T-helper 1 cell (primary cell): ENCODE results near the gene CALY.
A peak's percentile ranks its signal among the peaks of the same experiment; 100 is the strongest.
"Not testable (repeated sequence)": the region's sequence is repeated elsewhere in the genome, so short reads cannot be mapped to it uniquely, and the experiment has no call there.

Experiments used
- DNase-seq, 5 donors: peaks; one replicate each; pipeline ENCODE4 v3.0.0-alpha.2; 2012 to 2020

CALY gene

DNA sequence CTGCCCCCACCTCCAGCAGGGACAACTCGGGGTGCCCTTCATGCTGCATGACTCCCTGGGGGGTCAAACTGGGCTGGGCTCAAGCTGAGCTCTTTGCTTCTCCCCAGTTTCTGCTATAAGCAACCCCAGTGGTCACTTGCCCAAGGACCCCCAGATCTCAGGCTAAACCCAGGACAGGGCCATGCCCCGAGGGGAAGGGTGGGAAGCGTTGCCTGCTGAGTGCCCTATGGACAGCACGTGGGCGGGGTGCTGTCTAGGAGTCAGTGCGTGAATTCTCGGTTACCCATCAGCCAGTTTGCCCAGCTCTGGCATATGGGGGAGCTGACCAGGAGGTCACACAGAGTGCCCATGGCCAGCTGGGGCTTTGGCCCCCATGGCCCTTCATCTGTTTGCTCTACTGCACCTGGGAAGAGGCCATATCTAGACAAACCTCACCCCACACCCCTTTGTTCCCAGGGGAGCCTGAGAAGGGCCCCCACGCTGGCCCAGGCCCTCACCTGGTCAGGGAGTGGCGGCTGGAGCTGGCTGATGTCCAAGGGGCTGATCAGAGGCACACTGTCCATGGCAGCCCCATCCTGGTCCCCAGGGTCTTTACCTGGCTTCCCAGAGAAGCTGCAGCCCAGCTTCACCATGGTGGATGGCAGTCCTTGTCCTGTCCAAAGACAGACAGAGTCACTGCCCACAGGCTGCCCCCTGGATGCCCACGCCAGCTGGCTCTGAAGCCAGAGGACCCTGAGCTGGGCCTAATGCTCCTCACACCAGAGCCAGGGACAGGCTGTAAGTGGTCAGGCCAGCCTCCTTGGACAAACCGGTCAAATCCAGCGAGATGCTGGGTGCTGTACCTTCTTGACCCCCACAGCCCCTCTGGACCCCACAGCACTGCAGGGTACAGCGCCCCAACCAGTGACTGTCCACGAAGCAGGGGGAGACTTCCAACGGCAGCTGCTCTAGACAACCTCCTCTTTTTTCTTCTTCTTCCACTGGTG lies 8.0 kb downstream of the CALY start:
- no peak for DNase-seq

DNA sequence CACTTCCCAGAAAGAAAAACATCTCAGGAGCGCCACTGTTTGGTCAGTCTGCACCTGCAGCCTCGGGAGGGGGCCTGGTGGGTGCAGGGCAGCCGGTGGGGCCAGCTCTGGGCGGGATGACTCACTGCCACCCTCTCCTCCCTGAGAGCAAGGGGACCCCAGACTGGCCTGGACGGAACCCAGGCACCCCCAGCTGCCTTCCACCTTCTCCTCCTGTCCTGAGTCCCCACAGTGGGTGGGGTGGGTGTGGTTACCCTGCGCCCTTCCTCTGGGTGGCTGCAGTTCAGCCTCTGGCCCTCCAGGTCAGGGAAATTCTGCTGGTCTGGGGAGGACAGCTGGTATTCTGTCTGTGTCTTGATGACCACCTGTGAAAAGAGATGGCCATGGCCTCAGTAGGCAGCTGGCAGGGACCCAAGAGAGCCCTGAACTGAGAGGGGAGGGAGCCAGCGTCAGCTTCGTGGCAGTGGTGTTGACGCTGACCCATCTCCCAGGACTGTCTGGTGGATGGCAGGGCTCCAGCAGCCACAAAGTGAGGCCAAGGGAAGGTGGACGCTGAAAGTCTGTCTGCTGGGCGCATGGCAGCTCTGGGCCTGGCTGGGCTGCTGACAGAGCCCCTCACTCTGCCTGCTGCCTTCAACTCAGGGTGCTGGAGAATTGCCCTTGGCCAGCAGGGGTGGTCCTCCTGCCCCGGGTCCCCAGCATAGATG lies 8.9 kb downstream of the CALY start:
- DNase-seq, result no peak

DNA sequence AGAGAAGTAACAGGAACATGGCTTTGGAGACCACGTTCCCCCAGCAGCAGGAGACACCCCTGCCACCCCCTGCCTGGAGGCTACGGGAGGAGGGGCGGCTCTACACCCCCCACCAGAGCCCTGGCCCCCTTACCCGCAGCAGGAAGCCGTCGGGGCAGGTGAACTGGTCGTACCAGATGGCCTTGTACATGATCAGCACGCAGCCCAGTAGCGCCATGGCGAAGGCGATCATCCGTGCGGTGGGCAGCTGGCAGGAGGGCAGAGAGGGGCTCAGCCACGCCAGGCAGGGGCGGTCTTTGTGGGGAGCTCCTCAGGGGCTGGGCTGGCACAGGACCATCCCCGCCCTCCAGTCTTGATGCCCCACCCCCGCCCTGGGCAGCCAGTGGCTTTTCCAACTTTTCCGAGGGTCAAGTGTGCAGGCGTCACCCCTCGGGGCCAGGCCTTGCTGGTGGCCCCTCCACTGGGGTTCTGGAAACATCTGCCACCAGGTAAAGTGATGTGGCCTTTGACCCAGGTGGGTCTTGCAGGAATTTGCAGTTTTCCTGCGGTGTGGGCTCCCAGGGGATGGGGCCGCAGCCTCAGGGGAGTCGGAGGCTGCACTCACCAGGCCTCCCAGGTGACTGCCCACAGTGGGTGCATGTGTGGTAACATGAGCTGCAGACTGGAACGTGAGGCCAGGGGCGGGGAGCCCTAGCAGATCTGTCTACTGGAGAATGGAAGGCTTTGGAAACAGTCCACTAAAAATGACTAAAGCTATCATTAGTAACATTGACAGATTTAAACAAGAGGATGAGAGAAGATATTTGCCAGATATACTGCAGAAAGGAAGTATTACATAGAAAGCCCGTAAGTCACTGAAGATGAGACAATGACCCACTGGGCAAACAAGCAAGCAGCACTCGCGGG lies 9.7 kb downstream of the CALY start:
- no peak for DNase-seq

DNA sequence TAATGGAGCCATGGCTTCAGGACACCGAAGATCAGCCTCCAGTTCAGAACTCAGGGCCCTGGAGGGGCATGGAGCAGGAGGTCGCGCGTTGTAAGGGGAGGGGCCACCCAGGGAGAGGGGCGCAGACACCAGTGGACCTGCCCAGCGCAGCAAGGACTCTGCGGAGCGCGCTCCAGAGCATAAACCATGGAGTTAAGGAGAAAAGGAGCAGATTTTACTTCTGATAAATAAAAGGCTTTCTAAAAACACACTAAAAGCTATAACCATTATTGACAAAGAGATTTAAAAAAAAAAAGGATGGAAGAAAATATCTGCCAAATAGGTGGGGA lies 10.5 kb downstream of the CALY start:
- no peak for DNase-seq

DNA sequence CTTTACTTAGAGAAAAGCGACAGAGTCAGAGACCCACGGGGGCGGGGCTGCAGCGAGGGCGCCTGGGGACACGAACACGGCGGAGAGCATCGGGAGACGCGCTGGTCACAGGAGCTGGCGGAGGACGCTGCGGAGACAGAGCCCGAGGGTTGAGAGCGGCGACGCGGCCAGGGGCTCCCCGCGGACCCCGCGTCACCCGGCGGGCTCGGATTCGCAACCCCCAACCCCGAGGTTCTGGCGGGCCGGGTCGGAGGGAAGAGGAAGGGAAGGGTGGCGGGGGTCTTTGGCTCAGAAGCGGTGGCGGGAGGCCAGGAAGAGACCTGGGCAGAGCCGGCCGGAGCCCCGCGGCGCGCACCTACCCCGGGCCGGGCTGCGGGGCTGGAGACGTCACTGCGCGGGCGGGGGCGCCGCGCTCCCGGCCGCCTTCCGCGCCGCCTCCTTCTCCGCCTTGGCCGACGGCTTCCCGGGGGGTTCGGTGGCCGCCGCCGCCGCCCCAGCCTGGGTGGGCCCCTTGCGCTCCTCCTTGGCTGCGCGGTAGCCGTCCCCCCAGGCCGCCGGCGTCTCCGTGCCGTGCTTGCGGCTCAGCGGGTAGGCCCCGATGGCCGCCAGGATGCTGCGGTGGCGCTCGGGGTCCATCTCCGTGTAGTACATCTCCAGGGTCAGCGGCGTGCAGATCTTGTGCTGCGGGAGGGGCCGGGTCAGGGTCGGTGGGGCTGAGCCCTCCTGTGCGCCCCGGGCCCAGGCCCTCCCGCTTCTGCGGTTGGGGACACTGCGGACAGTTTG lies 11.1 kb downstream of the CALY start:
- peak in 2 of 5 donors; percentile 23 to 28 for DNase-seq

DNA sequence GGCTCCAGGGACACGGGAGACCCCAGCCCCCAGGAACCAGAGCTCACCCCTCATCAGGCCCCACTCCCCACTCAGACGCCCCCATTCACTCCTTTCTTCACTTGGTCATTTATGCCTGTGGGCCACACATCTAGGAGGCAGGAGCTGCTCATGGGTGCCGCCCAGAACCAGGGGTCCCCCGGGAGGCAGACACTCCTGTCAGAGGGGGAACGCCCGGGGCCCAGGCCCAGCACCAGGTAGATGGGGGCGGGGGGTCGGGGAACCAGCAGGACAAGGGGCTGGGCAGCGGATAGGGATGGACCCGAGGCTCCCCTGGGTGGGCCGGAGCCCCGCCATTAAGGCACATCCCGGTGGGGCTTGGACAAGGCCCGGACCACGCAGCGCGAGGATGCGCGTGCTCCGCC lies 11.8 kb downstream of the CALY start:
- no peak for DNase-seq

DNA sequence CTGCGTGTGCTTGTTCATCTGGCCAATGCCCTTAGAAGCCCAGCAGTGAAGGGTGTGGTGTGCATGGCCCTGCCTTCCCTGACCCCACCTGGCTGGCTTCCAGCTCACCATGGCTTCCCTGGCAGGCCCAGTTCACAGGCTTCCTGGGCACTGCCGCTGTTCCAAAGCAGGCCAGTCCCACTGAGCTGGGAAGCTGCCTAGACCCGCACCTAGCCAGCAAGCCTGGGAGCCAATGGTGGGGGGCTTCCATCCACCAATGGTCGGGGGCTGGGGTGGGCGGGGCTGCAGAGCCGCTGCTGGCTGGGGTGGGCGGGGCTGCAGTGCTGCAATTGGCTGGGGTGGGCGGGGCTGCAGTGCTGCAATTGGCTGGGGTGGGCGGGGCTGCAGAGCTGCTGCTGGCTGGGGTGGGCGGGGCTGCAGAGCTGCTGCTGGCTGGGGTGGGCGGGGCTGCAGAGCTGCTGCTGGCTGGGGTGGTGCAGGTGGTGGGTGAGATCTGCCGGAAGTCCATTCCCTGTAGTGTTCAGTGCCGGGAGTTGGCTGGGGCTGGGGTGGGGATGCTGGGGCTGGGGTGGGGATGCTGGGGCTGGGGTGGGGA lies 12.4 kb downstream of the CALY start:
- DNase-seq, result peak in 4 of 5 donors; percentile 20 to 61 (median 54)

DNA sequence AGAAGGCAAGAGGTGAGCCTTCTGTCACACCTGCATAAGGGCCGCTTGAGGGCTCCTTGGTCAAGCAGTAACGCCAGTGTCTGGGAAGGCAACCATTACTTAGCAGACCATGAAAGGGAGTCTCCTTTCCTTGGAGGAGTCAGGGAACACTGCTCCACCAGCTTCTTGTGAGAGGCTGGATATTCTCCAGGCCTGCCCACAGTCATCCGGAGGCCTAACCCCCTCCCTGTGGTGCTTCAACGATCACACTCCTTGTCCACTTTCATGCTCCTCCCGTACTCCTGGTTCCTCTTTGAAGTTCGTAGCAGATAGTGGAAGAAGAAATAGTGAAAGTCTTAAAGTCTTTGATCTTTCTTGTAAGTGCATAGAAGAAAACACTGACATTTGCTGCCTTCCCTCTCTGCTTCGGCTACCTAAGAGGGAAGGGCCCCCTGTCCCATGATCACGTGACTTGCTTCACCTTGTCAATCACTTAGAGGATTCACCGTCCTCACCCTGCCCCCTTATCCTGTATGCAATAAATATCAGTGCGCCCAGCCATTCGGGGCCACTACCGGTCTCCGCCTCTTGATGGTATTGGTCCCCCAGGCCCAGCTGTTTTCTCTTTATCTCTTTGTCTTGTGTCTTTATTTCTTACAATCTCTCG lies 14.5 kb downstream of the CALY start:
- DNase-seq, result not testable (repeated sequence)

DNA sequence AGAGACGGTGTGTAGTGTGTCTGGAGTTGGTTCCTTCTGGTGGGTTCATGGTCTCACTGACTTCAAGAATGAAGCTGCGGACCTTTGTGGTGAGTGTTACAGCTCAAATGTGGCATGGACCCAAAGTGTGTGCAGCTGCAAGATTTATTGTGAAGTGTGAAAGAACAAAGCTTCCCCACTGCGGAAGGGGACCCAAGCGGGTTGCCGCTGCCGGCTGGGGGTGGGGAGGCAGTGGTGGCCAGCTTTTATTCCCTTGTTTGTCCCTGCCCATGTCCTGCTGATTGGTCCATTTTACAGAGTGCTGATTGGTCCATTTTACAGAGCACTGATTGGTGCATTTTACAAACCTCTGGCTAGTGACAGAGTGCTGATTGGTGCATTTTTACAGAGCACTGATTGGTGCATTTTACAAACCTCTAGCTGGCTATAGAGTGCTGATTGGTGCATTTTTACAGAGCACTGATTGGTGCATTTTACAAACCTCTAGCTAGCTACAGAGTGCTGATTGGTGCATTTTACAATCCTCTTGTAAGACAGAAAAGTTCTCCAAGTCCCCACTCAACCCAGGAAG lies 15.8 kb downstream of the CALY start:
- not testable (repeated sequence) for DNase-seq

DNA sequence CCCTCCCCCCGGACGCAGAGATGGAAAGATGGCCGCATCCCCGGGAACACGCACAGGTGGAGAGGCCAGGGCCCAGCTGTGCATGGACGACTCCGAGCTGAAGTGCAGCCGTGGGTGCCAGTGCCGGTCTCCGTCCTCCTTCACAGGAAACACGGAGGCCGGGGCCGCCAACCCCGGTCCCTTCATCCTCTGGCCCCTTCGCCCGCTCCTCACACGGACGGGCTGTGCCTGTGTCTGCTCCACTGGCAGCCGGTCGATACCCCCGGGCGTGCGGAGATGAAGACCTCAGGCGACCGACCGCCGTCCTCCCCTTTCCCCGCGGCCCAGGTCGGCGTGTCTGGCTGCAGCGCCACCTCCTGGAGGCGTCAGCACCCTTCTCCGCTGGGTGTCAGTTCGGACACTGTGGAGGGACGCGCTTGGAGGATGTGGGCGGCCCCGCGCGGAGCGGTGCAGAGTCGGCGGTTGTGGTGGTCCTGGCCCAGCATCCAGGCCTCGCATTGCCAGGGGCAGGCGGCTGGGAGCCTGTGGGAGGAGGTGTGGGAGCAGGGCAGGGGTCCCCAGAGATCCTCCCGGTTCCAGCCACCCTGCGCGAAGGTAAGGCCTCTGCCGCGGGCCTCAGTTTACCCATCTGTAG lies 18.1 kb downstream of the CALY start:
- peak; percentile 51 to 66 (median 63) for DNase-seq

DNA sequence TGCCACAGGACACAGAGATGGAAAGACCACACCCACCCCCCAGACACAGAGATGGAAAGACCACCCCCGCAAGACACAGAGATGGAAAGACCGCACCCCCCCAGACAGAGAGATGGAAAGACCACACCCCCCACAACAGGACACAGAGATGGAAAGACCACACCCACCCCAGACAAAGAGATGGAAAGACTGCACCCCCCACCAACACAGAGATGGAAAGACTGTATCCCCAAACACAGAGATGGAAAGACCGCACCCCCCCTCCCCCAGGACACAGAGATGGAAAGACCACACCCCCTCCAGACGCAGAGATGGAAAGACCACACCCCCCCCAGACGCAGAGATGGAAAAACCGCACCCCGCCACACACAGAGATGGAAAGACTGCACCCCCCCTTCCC lies 20.0 kb downstream of the CALY start:
- DNase-seq, result no peak

DNA sequence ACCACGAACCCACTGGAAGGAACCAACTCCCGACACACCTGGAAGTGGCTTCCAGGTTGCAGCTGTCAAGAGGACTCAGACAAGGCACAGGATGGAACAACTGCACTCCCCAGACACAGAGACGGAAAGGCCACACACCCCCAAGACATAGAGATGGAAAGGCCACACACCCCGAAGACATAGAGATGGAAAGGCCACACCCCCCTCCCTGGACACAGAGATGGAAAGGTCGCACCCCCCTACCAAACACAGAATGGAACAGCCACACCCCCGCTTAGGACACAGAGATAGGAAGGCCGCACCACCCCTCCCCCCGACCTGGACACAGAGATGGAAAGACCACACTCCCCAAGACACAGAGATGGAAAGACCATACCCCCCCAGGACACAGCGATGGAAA lies 20.4 kb downstream of the CALY start:
- no peak for DNase-seq

DNA sequence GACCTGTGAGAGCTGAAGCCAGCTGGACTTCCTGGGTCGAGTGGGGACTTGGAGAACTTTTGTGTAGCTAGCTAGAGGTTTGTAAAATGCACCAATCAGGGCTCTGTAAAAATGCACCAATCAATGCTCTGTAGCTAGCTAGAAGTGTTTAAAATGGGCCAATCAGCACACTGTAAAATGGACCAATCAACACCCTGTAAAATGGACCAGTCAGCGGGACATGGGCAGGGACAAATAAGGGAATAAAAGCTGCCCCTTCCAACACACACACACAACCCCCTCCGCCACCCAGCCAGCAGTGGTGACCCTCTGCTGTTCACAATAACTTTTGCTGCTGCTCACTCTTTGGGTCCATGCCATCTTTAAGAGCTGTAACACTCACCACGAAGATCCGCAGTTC lies 20.8 kb downstream of the CALY start:
- no peak for DNase-seq

DNA sequence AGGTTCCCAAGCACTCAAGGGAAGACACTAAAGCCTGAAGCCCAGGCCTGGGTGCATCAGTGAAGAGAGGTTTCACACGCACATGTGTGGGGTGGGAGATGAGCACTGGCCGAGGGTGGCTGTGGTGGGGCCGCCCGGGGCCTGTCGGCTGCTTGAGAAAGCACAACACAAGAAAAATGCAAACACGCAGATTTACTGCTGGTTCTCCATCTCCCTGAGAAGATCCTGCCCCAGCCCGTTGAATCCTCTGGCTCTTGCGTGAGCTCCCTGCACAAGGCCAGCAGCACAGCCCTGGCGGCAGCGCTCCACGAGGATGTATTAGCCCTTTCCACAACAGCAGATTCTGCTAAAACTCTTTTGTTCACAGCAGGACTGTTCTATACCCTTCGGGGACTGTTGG lies 21.8 kb downstream of the CALY start:
- DNase-seq, result no peak

DNA sequence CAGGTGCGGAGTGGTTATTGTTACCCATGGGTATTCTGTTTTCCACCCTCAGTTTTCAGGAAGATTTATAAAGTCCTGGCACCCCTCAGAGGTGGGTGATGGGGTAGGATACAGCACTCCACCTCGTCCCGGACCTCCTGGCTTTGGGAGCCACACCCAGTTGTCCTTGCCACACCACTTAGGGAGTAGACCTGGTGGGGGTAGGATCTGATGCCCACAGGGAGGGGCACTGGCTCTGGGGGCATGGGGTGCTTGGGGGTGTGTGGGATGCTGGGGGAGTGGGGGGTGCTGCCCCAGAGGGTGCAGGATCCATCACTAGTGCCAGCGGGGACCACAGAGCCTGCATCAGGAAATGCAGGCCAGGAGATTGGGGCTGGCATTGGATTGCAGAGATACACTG lies 23.5 kb downstream of the CALY start:
- DNase-seq, result no peak

DNA sequence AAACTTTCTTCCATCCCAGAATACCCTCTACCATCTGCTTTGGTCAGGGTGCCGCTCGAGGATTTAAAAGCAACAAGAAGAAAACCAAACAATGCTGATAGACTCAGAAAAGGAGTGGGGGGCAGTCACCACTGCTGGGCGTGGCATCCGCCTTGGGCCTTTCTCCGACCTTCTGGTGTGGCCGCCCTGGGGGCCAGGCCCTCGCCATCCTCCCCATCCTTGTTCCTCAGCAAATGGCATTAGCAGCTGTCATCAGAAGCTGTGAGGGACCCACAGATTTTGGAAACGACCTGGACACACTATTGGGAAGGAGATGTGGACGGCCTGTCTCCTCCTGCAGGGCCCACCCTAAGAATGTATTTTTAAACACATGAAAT lies 23.9 kb downstream of the CALY start:
- no peak for DNase-seq

DNA sequence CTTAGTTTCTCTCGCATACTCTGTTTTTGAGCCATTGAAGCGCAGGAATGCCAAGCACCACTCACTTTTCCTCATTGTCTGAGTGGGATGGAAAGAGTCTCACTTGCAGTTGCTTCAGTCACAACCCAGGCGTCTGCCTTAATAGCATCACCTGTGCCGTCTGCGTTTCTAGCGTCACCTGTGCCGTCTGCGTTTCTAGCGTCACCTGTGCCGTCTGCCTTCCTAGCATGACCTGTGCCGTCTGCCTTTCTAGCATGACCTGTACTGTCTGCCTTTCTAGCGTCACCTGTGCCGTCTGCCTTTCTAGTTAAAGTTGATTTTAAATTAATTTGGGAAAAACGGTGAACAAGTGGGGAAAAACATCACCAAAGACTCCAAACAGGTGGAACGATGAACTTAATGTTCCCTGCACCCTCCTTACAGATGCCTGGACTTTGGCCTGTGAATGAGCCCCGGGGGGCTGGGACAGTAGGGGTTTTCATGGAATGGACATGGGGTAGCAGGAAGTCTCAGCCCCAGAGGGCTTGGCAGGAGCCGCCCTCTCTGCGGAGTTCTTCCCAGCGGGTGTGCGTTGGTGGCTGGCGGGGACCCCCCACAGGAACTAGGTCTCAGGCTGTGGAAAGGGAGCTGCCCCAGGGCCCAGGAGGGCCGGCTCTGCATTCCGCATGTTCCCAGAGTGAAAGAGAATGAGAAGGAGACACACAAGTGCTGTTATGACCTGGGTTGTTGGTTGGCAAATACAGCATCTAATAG lies 24.5 kb downstream of the CALY start:
- no peak for DNase-seq

DNA sequence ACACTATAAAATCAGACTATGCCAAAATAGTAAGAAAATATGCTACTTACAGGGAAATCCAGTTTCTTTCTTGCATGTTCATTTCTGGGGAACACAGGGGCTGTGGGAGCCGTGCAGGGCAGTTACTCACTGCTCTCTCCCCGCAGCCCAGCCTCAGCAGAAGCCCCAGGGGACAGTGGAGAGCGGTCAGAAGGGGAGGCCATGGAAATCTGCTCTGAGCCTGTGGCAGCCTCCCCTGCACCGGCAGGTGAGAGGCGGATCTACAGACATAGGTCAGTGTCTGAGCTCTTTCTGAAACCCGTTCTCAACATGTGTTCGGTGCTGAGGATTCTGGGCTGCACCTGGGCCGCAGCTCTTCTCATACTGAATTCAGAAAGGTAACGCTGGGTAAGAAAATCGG lies 25.1 kb downstream of the CALY start:
- DNase-seq, result no peak

DNA sequence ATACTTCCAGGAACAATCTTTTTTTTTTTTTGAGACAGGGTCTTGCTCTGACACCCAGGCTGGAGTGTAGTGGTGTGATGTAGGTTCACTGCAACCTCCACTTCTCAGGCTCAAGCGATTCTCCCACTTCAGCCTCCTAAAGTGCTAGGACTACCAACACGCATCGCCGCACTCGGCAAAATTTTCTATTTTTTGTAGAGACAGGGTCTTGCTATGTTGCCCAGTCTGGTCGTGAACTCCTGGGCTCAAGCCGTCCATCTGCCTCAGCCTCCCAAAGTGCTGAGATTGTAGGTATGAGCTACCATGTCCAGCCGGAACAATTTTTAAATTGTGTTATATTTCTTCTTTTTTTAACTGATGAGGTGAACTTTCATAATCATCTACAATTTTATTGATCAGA lies 25.9 kb downstream of the CALY start:
- DNase-seq, result no peak

DNA sequence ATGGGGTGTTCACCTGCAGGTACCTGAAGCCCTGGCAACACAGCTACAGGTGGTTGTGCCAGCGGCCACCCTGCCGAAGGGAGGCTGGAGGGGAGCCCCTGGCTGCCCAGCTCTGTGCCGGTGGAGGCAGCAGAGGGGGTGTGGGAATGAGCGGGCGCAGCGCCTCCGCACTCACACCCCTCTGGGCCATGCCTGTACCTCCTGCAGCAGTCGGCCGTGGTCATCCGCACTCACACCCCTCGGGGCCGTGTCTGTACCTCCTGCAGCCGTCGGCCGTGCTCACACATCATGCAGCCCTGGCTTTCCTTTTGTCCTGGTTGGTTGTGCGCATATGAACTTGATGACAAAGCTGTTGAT lies 26.3 kb downstream of the CALY start:
- no peak for DNase-seq
